HG02759 (cell line): ENCODE results near the gene CHST8.

Experiments
- ATAC-seq: cut with Tn5 transposase; IDR thresholded peaks from one replicate; pipeline ENCODE4 v1.9.1; 2021; ENCODE audit warnings: mild to moderate bottlenecking, moderate library complexity; ENCODE audit not compliant: unreplicated experiment

CHST8 gene

DNA sequence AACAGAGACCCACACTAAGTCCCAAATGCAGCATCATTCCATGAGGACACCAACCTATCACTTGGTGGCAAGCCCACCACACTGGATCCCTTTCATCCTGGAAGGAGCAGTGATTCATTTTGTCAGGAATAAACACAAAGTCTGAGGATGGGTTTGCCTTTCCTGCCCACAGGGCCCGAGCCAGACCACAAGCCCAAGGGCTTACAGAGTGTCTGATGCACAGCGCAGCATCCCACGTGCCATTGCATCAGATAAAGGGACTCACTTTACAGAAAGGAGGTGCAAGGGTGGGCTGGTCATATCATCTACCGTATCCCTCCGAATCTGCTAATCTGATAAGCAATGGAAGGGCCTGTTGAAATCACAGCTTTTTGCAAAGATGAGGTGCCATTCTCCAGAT lies 162.7 kb downstream of the CHST8 start:
- no peak for ATAC-seq

DNA sequence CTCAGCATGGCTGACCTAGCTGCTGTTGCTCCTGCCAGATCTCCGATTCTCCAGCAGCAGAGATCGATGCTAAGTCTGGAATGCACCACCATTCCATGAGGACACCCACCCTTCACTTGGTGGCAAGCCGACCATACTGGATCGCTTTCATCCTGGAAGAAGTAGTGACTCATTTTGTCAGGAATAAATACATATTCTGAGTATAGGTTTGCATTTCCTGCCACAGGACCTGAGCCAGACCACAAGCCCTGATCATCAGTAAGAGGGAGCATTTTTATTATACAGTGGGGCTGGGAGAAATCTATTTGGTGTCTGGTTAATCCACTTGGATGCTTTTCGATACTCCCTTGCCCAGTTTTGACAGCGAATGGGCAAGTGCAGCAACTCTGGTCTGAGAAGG lies 164.0 kb downstream of the CHST8 start:
- ATAC-seq = no peak

DNA sequence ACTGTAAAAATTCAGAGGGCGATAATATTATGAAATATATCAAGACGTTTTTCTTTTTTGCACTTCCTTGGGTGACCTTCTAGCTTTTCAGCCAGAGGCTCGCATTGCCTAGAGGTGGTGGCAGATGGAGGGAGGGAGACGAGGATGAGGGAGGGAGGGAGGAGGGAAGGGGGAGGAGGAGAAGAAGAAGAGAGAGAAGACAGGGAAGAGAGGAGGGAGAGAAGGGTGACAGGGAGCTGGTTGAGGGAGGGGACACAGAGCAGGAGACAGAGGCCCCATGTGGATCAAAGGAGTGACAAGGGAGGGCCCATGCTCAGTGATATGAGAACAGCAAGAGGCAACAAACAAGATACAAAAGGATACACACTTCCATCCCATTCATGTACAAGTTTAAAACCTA lies 166.9 kb downstream of the CHST8 start:
- no peak for ATAC-seq

DNA sequence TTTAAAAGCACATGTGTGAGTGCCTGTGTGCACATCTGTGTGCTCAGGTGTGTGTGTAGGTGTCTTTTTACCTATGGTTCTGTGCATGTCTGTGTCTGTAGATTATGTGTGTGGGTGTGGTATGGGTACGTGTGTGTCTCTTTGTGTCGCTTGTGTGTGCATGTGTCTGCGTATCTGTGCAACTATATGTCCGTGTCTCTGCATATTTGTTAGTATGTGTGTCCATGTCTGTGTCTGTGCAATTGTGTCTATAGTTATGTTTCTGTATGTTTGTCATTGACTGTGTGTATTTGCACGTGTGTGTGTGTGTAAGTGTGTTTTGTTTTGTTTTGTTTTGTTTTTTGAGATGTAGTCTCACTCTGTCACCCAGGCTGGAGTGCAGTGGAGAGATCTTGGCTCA lies 167.6 kb downstream of the CHST8 start:
- no peak for ATAC-seq

DNA sequence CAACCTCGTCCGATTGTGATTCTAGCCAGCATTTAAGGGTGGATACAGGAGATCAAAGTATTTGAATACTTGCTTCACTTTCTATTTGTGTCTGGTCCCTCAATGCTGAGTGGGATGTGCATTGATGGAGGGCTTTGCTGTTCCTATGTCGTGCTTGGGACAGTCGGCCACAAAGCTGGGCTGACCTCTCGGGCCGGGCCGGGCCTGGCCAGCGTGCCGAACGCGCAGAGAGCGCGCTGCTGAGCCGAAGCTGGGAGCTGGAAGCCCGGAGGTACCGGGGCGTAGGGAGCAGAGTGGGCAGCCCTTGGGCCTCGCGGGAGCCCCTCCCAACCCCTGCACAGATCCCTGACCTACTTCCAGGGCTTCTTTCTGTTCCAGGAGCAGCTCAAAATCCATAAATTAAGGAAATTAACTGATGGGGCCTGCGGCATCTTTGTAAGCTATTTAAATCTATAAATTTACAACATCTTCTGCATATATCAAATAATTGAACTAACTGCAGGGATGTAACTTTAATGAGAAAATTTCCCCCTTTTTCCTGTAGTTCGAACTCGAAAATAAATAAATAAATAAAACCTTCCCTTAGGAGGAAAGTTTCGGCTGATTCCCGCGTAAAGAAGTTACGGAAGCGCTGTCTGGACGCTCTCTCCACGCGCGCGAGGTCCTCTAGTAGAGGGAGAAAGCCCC lies 173.1 kb downstream of the CHST8 start:
- ATAC-seq = no peak

- ATAC-seq = no peak
These were observed 173.8 kb downstream of the CHST8 start for GRCh38 chr19:33795370-33796163.

- ATAC-seq = no peak
These were observed 174.6 kb downstream of the CHST8 start, which contains the start of gene KCTD15 for GRCh38 chr19:33796164-33796875. Gene KCTD15, plus strand, starts transcription at chr19:33796870. Its CDS starts 3,585 bp downstream, at chr19:33800455.

- ATAC-seq = no peak
These were observed 176.3 kb downstream of the CHST8 start for GRCh38 chr19:33797802-33798671.

DNA sequence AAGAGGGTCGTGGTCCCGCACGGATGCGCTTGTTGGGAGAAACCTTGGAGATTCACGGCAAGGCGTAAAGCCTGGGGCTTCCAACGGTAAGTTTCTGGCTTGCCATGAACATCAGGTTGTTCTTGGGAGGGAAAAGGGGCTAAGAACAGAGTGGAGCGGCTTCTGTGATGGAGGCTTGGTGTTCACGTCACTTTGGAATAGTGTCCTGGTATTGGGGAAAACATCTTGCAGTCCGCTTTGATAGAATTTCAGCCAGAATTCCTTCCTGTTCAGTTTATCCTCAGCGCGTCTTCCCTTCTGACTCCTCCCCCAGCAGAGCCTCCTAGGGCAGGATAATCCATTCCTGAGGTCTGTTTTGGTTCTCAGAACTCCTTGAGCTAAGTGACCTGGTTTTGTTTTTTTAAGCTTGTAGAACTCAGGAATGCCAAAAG lies 176.9 kb downstream of the CHST8 start:
- ATAC-seq = no peak

- ATAC-seq = no peak
These were observed 177.7 kb downstream of the CHST8 start for GRCh38 chr19:33799476-33799875.

GRCh38 chr19:33800012-33800680 lies 178.4 kb downstream of the CHST8 start:
- ATAC-seq = no peak

- no peak for ATAC-seq
These were observed 179.7 kb downstream of the CHST8 start for GRCh38 chr19:33801411-33801810.

- ATAC-seq = no peak
These were observed 180.2 kb downstream of the CHST8 start for GRCh38 chr19:33802001-33802400.

DNA sequence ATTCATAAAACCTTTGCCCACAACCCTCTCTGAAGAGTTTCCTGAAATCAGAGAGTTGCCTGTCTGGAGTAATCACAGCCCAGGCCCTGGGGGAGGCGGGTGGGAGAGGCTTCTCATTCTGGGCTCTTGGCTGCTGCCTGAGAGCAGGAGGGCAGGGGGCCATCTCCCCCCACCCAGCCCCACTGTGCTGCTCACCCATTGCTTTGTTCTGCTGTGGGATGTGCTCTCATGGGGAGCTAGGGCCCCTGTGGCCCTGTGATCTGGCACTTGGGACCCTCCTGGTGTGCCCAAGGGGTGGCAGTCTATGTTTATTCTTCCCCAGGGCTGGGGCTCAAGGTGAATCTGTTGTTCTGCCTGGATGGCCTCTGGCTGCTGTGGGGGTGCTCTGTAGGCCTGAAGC lies 181.0 kb downstream of the CHST8 start:
- no peak for ATAC-seq

DNA sequence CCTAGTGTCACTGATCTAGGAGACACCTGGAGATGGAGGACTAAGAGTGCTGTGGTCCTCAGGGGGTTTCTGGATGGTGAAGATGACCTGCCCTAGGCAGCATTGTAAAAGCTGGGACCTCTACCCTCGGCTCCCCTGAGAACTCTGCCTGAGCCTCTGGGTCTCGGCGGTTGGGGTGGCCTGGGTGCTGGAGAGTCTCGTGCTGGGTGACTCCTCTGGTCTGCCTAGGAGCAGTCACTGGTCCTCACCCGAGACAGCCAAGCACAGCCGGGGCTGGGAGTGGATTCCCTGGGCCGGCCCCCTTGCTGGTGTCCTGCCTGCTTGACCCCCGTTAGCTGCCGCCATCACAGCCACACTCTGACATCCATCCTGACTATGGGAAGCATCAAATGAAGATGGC lies 181.6 kb downstream of the CHST8 start:
- ATAC-seq = no peak

DNA sequence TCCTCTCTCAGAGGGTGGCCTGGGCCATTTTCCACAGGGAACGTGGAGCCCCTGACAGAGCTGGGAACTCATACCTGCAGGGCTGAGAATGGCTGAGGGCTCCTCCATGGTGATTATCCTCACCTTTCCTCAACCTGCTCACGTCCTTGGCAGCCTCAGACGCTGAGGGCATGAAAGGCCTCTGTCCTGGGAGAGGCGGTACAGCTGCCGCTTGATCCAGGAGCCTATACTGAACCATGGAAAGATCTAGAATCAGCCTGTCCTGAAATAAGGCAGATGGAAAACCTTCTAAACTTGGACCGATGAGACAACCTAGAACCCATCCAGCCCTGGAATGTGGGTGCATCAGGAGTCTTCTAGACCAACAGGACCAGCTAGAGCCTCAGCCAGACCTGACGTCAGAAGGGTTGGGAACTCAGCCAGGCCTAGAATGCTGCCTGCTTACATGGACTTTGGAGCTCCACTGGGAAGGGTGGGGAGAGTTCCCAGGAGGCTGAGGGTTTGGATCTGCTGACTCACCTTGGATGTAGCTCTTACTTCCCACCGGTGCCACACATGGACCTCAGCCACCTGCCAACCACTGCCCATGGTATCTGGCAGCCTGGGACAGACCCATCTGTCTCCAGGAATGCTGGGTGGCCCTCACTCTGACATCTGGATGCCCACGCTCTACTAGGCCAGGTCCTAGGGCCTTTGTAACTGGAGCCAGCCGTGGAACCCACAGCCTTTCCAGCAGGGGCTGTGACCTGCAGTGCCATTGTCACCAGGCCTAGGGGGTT lies 182.5 kb downstream of the CHST8 start:
- ATAC-seq = no peak

GRCh38 chr19:33805313-33805712 lies 183.6 kb downstream of the CHST8 start:
- no peak for ATAC-seq

DNA sequence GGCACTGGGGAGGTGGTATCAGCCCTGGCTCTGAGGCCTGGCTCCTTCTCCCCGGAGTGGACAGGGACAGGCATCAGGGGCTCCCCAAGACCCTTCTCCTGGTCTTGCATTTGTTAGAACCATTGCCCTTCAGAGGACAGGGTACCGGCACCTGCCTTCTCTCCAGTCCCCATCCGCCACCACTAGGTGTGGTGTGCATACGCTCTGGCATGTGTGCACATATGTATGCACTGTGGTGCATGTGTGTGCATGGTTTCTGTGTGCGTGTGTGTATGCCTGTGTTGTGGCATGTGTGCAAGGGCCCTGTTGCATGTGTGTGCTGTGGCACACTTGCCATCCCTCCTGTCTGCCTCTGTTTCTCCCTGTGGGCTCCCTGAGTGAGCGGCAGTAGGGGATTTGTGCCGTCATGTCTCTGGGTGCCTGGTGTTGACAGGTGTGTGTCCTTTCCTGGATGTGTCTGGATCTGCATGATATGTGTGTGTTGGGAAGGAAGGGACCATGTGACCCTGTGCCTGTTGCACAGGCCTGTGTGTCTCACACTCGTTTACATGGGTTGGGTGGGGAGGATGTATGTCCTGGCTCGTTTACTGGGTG lies 184.2 kb downstream of the CHST8 start:
- ATAC-seq = no peak

- ATAC-seq = no peak
These were observed 184.7 kb downstream of the CHST8 start for GRCh38 chr19:33806434-33806881.
